HG03354 (cell line): ENCODE results near the gene ESYT2.
"Not testable (repeated sequence)": the region's sequence is repeated elsewhere in the genome, so short reads cannot be mapped to it uniquely, and the experiment has no call there.

ENCODE experiments used
- ATAC-seq: cut with Tn5 transposase; IDR thresholded peaks from one replicate; pipeline ENCODE4 v1.9.1; 2021; ENCODE audit warnings: mild to moderate bottlenecking; ENCODE audit not compliant: unreplicated experiment, poor library complexity, severe bottlenecking

Gene ESYT2

GRCh38 chr7:158858592-158859503 is 29.5 kb upstream of the ESYT2 start:
- no peak for ATAC-seq

- peak; percentile 39 for ATAC-seq
Observed at GRCh38 chr7:158856883-158857668, 27.8 kb upstream of the ESYT2 start.

DNA sequence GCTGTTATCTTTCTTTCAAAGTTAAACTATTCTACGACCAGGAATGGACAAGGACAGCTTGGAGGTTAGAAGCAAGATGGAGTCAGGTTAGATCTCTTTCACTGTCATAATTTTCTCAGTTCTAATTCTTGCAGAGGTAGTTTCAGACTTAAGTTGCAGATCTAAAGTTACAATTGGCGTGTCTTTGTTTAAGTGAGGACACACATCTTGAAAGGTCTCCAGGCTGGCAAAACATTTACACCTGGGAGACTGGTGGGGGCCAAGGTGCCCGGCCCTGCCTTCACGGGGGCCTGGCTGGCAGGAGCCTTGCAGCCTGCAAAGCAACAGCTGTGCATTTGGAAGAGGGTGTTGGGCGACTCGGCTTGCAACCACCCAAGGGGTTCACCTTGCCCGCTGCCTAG is 25.4 kb upstream of the ESYT2 start:
- ATAC-seq, result no peak

GRCh38 chr7:158850545-158851102 is 21.3 kb upstream of the ESYT2 start:
- ATAC-seq, result no peak

DNA sequence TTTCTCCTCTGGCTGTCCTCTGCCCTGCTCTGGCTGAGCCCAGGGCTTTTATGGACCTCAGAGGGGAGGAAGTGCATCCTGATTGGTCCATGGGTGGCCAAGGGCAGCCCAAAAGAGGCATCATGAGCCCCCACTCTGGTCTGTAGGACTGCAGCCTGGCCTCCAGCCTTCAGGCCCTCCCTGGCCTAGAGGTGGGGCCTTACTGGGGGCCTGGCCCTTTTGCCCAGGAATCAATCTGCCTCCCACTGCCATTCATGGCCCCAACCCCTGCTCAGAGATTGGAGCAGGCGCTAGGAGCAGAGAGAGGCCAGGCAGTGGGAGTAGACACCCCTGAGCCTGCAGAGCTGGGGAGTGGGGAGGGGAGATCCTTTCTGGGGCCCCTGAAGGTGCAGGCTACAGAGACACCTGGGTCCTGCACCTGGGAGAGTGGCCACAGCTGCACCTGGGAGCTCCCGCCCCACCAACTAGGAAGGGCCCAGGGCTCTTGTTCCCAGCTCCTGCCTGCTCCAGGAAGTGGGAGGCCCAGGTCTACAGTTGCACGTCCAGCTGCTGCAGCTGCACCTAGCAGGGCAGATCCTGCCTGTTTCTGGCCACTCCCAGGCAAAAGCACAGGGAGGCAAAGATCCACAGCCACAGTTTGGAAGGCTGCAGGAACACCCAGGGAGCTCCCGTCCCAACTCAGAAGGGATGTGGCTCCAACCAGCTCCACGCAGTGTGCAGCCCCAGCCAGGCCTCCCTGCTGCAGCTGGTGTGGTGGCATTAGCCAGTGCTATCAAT is 20.6 kb upstream of the ESYT2 start:
- no peak for ATAC-seq

DNA sequence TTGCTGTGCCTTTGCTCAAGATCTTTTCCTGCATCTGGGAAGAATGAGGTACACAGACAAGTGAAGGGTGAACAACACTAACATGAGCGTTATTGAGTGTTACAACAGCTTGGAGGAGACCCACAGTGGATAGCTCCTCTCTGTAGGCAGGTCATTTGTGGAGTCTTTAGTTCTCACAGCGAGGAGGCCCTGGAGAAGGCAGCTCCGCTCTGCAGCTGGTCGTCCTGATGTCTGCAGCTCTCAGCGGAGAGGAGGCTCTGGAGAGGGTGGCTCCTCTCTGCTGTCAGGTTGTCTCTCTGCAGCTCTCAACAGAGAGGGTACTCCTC is 20.1 kb upstream of the ESYT2 start:
- no peak for ATAC-seq

DNA sequence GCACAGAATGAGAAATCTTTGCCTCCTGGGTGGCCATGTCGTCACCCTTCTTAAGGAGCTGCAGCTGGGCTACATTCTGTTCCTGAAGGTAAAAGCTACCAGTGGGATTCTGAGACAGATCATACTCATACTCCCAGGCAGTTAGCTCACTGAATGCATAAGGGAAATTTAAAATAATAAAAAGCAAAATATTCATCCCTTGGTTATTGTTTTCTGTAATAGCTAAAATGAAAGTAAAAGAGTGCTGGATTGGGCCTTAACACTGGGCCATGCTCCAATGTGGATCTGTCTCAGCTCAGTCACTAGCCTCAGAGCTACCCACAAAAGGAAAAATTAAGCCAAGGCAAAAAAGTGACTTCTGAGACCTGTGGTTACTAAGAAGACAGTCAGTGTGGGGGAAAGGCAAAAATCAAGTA is 18.1 kb upstream of the ESYT2 start:
- ATAC-seq, result no peak

DNA sequence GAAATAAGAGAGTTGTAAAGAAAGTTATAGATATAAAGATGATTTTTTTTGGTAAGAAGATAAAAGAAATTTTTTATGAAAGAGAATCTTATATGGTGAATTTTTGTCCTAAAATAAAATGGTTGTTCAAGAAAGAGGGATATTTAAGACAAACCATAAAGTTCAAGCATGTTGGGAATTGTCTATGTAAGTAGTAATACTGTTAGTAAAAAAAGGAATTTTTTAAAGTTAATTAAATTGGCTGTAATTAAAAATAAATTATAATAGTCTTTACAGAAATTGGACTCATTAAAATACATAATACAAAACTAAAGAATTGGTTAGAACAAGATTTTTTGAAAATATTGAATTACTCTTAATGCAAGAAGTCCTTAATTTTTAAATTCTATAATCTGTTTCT is 17.0 kb upstream of the ESYT2 start:
- no peak for ATAC-seq

DNA sequence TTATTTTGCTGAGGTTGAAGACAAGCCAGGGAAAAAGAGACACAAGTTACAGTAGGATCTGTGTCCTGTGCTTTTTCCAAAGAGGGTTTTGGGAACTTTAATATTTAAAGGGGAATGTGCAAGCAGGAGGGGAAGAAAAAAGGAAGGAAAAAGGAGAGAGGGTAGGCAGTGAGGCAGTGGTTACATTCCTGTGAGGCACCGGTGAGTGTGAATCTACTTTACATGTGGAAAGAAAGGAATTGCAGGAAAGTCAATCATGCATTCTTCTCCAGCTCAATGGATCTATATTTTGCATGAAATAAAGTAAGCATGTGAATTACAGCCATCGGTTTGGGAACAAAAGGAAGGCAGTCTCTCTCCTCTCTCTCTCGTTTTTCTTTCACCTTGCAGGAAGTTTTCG is 14.5 kb upstream of the ESYT2 start:
- no peak for ATAC-seq

GRCh38 chr7:158842486-158842885 is 13.2 kb upstream of the ESYT2 start:
- no peak for ATAC-seq

- no peak for ATAC-seq
Observed at GRCh38 chr7:158840604-158841003, 11.3 kb upstream of the ESYT2 start.

GRCh38 chr7:158839177-158839576 is 9.9 kb upstream of the ESYT2 start:
- ATAC-seq, result not testable (repeated sequence)

- ATAC-seq, result no peak
Observed at GRCh38 chr7:158837790-158838637, 8.7 kb upstream of the ESYT2 start.

- no peak for ATAC-seq
Observed at GRCh38 chr7:158836692-158837091, 7.4 kb upstream of the ESYT2 start.

GRCh38 chr7:158834878-158835784 is 5.8 kb upstream of the ESYT2 start:
- no peak for ATAC-seq

GRCh38 chr7:158832994-158833393 is 3.7 kb upstream of the ESYT2 start:
- ATAC-seq, result no peak

DNA sequence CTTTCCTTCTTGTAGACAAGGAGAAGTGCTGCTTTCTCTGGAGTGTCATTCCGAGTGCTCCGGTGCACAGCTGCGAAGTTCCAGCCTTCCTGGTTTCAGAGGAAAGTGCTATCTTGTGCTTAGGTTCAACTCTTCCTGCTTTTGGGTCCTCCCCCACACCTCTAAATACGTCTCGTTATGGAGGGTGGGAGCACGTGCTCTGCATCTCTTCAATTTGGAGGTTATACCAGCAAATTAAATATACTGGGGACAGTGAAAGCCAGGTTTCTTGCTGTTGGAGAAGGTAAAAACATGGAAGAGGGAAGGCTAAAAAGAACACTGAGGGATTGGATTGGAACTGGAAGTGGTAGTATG is 2.4 kb upstream of the ESYT2 start:
- no peak for ATAC-seq

DNA sequence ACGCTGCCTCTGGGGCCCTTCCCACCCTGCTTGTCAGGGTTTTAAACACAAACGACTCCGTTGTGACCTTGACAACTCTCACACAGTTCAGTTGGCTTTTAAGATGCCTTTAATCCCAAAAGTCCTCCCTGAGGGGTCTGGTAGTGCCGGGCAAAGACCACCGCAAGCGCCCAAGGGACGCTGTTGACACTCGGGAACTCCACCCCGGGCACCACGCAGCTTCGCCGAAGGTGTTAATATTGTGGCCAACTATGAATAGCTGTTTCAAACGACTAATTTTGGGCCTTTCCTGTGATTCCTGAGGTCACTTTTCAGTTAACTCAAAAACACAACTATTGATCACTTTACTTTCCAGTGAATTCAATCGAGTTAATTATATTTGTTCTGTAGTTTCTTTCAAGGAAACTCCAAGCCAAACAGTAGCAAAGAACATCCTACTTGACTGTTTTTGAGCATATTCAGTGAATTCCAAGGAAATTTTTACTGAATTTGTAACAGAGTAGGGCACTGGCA is 958 bp upstream of the ESYT2 start:
- no peak for ATAC-seq
